Frontal cortex (tissue), 4 donors: ENCODE results near the gene NFATC2. TPM values are rescaled to one million over a fixed set of nuclear protein-coding genes. Genes with fewer than 3 reads are reported as not detected.
A peak's percentile ranks its signal among the peaks of the same experiment; 100 is the strongest.
"Not testable (repeated sequence)": the region's sequence is repeated elsewhere in the genome, so short reads cannot be mapped to it uniquely, and the experiment has no call there.

ENCODE experiments used
- DNase-seq, 2 donors: peaks; one replicate each; pipeline ENCODE4 v3.0.0; 2012; ENCODE audit warnings: low spot score in 2 of 2
- FAIRE-seq: peaks from 2 replicates; lab custom pipeline; 2012; peaks lifted over from hg19 to GRCh38; lab: Jason Lieb, UNC
- total RNA-seq: library from RNA; depleted of rRNA; stranded (reverse); fragments of >200 nt; gene quantifications from one replicate; pipeline ENCODE4 v1.2.3, GENCODE V29; 2014
- donor health status: control.
- donor health status: control.
- donor health status: control.

The NFATC2 gene
- total RNA-seq, 1 donor from 2014 or later = 0.41 TPM

- DNase-seq (no peak), FAIRE-seq (no peak)
Observed at GRCh38 chr20:51484831-51485230, 57.7 kb downstream of the NFATC2 start.

- no peak for DNase-seq
- FAIRE-seq = no peak
Observed at GRCh38 chr20:51484141-51484815, 58.2 kb downstream of the NFATC2 start.

GRCh38 chr20:51482836-51483473 lies 59.6 kb downstream of the NFATC2 start:
- FAIRE-seq = no peak
- no peak for DNase-seq

- no peak for DNase-seq
- no peak for FAIRE-seq
Observed at GRCh38 chr20:51481341-51481914, 61.1 kb downstream of the NFATC2 start.

GRCh38 chr20:51480507-51481270 lies 61.8 kb downstream of the NFATC2 start:
- no peak for FAIRE-seq
- no peak for DNase-seq

- not testable (repeated sequence) for DNase-seq, FAIRE-seq
Observed at GRCh38 chr20:51476106-51476505, 66.4 kb downstream of the NFATC2 start.

- no peak for DNase-seq
- FAIRE-seq = no peak
Observed at GRCh38 chr20:51473771-51474170, 68.7 kb downstream of the NFATC2 start.

GRCh38 chr20:51473256-51473655 lies 69.3 kb downstream of the NFATC2 start:
- DNase-seq (no peak), FAIRE-seq (no peak)

GRCh38 chr20:51470907-51471411 lies 71.6 kb downstream of the NFATC2 start:
- DNase-seq (no peak), FAIRE-seq (no peak)

GRCh38 chr20:51470499-51470820 lies 72.1 kb downstream of the NFATC2 start:
- FAIRE-seq (no peak), DNase-seq (no peak)

GRCh38 chr20:51469578-51470498 lies 72.7 kb downstream of the NFATC2 start:
- no peak for FAIRE-seq
- no peak for DNase-seq

- DNase-seq (no peak), FAIRE-seq (no peak)
Observed at GRCh38 chr20:51469046-51469445, 73.5 kb downstream of the NFATC2 start.

- DNase-seq (no peak), FAIRE-seq (no peak)
Observed at GRCh38 chr20:51468636-51469035, 73.9 kb downstream of the NFATC2 start.

GRCh38 chr20:51467956-51468626 lies 74.4 kb downstream of the NFATC2 start:
- DNase-seq = no peak
- no peak for FAIRE-seq

- no peak for FAIRE-seq
- no peak for DNase-seq
Observed at GRCh38 chr20:51463998-51464397, 78.5 kb downstream of the NFATC2 start.

GRCh38 chr20:51463560-51463959 lies 79.0 kb downstream of the NFATC2 start:
- DNase-seq = no peak
- no peak for FAIRE-seq

GRCh38 chr20:51462566-51463276 lies 79.8 kb downstream of the NFATC2 start:
- DNase-seq (peak in 1 of 2 donors; percentile 37), FAIRE-seq (no peak)

- not testable (repeated sequence) for DNase-seq, FAIRE-seq
Observed at GRCh38 chr20:51461846-51462245, 80.7 kb downstream of the NFATC2 start.
